AG10803 (cell line): ENCODE measurements around the gene RFC3.

Experiments used
- DNase-seq: peaks from one replicate; pipeline ENCODE4 v3.0.0; 2010; ENCODE audit warnings: low read depth
- H3K4me3 ChIP-seq: 2 replicates; pipeline ENCODE4 v1.5.1; 2011; ENCODE audit warnings: mild to moderate bottlenecking, low read length, control low read depth
- CTCF ChIP-seq: conservative IDR thresholded peaks from 2 replicates; pipeline ENCODE4 v1.5.1; 2011; ENCODE audit warnings: mild to moderate bottlenecking, low read length, control low read depth, inconsistent platforms

RFC3 gene

GRCh38 chr13:33838647-33839046, 20.7 kb downstream of the RFC3 start:
- peak overlapping the region; percentile 20; the same call in 1 of the 2 replicates for H3K4me3 ChIP-seq
- no peak for TF ChIP-seq CTCF
- DNase-seq, result peak; percentile 63

- H3K4me3 ChIP-seq, result no peak overlapping the region
- no peak for DNase-seq
- TF ChIP-seq CTCF, result no peak
Measured at GRCh38 chr13:33840402-33840801, 22.5 kb downstream of the RFC3 start.

GRCh38 chr13:33842207-33842606, 24.3 kb downstream of the RFC3 start:
- no peak for DNase-seq
- no peak overlapping the region for H3K4me3 ChIP-seq
- no peak for TF ChIP-seq CTCF

- no peak overlapping the region for H3K4me3 ChIP-seq
- TF ChIP-seq CTCF, result no peak
- DNase-seq, result no peak
Measured at GRCh38 chr13:33842986-33843385, 25.0 kb downstream of the RFC3 start.

GRCh38 chr13:33845572-33846302, 27.8 kb downstream of the RFC3 start:
- no peak overlapping the region for H3K4me3 ChIP-seq
- no peak for DNase-seq
- no peak for TF ChIP-seq CTCF

- H3K4me3 ChIP-seq, result no peak overlapping the region
- TF ChIP-seq CTCF, result no peak
Measured at GRCh38 chr13:33846303-33847062, 28.5 kb downstream of the RFC3 start.

GRCh38 chr13:33849211-33849610, 31.3 kb downstream of the RFC3 start:
- TF ChIP-seq CTCF, result no peak
- no peak for DNase-seq
- no peak overlapping the region for H3K4me3 ChIP-seq

More at GRCh38 chr13:33846303-33847062, 28.5 kb downstream of the RFC3 start:
- DNase-seq, result no peak
